Liver (tissue), 9 donors: ENCODE data around the gene MRRF. TPM values are rescaled to one million over a fixed set of nuclear protein-coding genes. Genes with fewer than 3 reads are reported as not detected.

Source experiments
- DNase-seq: peaks from one replicate; pipeline ENCODE4 v3.0.0-alpha.2; 2017; ENCODE audit warnings: low spot score
- H3K27ac ChIP-seq, 2 donors: one replicate each; pipeline ENCODE4 v1.7.0; 2013; ENCODE audit warnings: inconsistent platforms in 2 of 2, low read length in 2 of 2, control low read depth in 1 of 2, low read depth in 1 of 2, mild to moderate bottlenecking in 1 of 2
- H3K27me3 ChIP-seq, 4 donors: one replicate each; pipeline versions ENCODE4 v1.6.1 to v1.7.0; 2013; ENCODE audit warnings: low read length in 3 of 4, inconsistent platforms in 1 of 4, mild to moderate bottlenecking in 1 of 4, moderate library complexity in 1 of 4; ENCODE audit not compliant: control insufficient read depth in 4 of 4, insufficient read depth in 4 of 4
- H3K36me3 ChIP-seq, 4 donors: one replicate each; pipeline versions ENCODE4 v1.6.1 to v1.7.0; 2013; ENCODE audit warnings: low read length in 3 of 4, mild to moderate bottlenecking in 3 of 4, low read depth in 1 of 4, moderate library complexity in 1 of 4; ENCODE audit not compliant: control insufficient read depth in 4 of 4, insufficient read depth in 3 of 4
- H3K4me1 ChIP-seq, 4 donors: one replicate each; pipeline versions ENCODE4 v1.6.1 to v1.7.0; 2013; ENCODE audit warnings: low read length in 3 of 4, mild to moderate bottlenecking in 3 of 4, moderate library complexity in 1 of 4; ENCODE audit not compliant: control insufficient read depth in 4 of 4, insufficient read depth in 4 of 4
- H3K4me3 ChIP-seq, 3 donors: one replicate each; pipeline versions ENCODE4 v1.6.1 to v1.7.0; 2013; ENCODE audit warnings: low read length in 3 of 3, control low read depth in 1 of 3, low read depth in 1 of 3, mild to moderate bottlenecking in 1 of 3
- H3K9ac ChIP-seq, 2 donors: one replicate each; pipeline ENCODE4 v1.7.0; 2013; ENCODE audit warnings: low read length in 2 of 2, mild to moderate bottlenecking in 2 of 2, moderate library complexity in 2 of 2, control low read depth in 1 of 2, low read depth in 1 of 2
- H3K9me3 ChIP-seq, 4 donors: one replicate each; pipeline versions ENCODE4 v1.6.1 to v1.7.0; 2013; ENCODE audit warnings: low read length in 3 of 4; ENCODE audit not compliant: control insufficient read depth in 4 of 4
- ATF3 ChIP-seq: IDR thresholded peaks from 2 replicates; pipeline ENCODE4 v1.6.1; 2016; ENCODE audit warnings: antibody characterized with exemption
- EGR1 ChIP-seq, 2 donors: IDR thresholded peaks; 2 replicates each; pipeline ENCODE4 v1.6.1; 2016 to 2018; ENCODE audit warnings: antibody characterized with exemption in 2 of 2, low read depth in 2 of 2
- FOXA1 ChIP-seq: IDR thresholded peaks from 2 replicates; pipeline ENCODE4 v1.6.1; 2016; ENCODE audit warnings: antibody characterized with exemption
- FOXA2 ChIP-seq: IDR thresholded peaks from 2 replicates; pipeline ENCODE4 v1.6.1; 2016; ENCODE audit warnings: antibody characterized with exemption
- GABPA ChIP-seq, 2 donors: IDR thresholded peaks in 1 of 2; conservative IDR thresholded peaks in 1 of 2; 2 replicates each; pipeline ENCODE4 v1.6.1; 2016; ENCODE audit warnings: antibody characterized with exemption in 2 of 2, mild to moderate bottlenecking in 1 of 2, moderate library complexity in 1 of 2
- HNF4A ChIP-seq, 2 donors: conservative IDR thresholded peaks; 2 replicates each; pipeline ENCODE4 v1.6.1; 2016; ENCODE audit warnings: antibody characterized with exemption in 2 of 2, mild to moderate bottlenecking in 2 of 2
- HNF4G ChIP-seq: IDR thresholded peaks from 2 replicates; pipeline ENCODE4 v1.6.1; 2016; ENCODE audit warnings: antibody characterized with exemption
- JUND ChIP-seq, 2 donors: IDR thresholded peaks; 2 replicates each; pipeline ENCODE4 v1.6.1; 2016; ENCODE audit warnings: antibody characterized with exemption in 2 of 2
- MAX ChIP-seq: IDR thresholded peaks from 2 replicates; pipeline ENCODE4 v1.6.1; 2016; ENCODE audit warnings: antibody characterized with exemption
- NR2F2 ChIP-seq: IDR thresholded peaks from 2 replicates; pipeline ENCODE4 v1.6.1; 2016; ENCODE audit warnings: antibody characterized with exemption
- REST ChIP-seq: IDR thresholded peaks from 2 replicates; pipeline ENCODE4 v1.6.1; 2016; ENCODE audit warnings: antibody characterized with exemption, mild to moderate bottlenecking
- RXRA ChIP-seq, 2 donors: IDR thresholded peaks; 2 replicates each; pipeline ENCODE4 v1.6.1; 2017 to 2018; ENCODE audit warnings: antibody characterized with exemption in 2 of 2, mild to moderate bottlenecking in 1 of 2
- TAF1 ChIP-seq: conservative IDR thresholded peaks from 2 replicates; pipeline ENCODE4 v1.6.1; 2016; ENCODE audit warnings: antibody characterized with exemption, mild to moderate bottlenecking
- YY1 ChIP-seq: IDR thresholded peaks from 2 replicates; pipeline ENCODE4 v1.6.1; 2016; ENCODE audit warnings: antibody characterized with exemption, mild to moderate bottlenecking
- ZBTB33 ChIP-seq: IDR thresholded peaks from 2 replicates; pipeline ENCODE4 v1.6.1; 2016; ENCODE audit warnings: antibody characterized with exemption
- WGBS: extraction: QIAGEN DNeasy Blood & Tissue Kit; methylation state at CpG from one replicate; pipeline ENCODE4 v1.1.7; 2013; 5-methylcytosine and 5-hydroxymethylcytosine counted together
- polyA plus RNA-seq, 2 donors: library from polyadenylated mRNA; stranded (reverse) in 1 of 2; unstranded in 1 of 2; fragments of 200-250 nt in 1 of 2; fragments of >200 nt in 1 of 2; fragmentation: Nextera tagmentation in 1 of 2; extraction: Ambion mirVana in 1 of 2; gene quantifications; one replicate each; pipeline versions ENCODE4 v1.2.1 to v1.2.3, GENCODE V29; 2013 to 2015
- total RNA-seq, 2 donors: library from RNA; depleted of rRNA; stranded (reverse); fragments of >200 nt; gene quantifications; one replicate each; pipeline ENCODE4 v1.2.3, GENCODE V29; 2014
- donor health status: healthy.
- donor health status: healthy.
- donor health status: healthy.
- donor health status: healthy.
- donor health status: healthy.

The MRRF gene
- total and polyA plus RNA-seq, 4 donors: 15.4 to 30.9 (median 22.3) TPM

- WGBS: 81% methylated on average over 7 of the region's 7 CpGs
- H3K36me3 ChIP-seq: peaks cover 0 to 4% (median under 1%) of the 10 kb centered on the region in 4 donors
- H3K9me3 ChIP-seq: no peaks in the 10 kb centered on the region
- DNase-seq: no peak
- H3K9ac ChIP-seq: no peak overlapping the region
- no peak overlapping the region for H3K27ac ChIP-seq
- peaks cover 2 to 26% (median 3%) of the 10 kb centered on the region in 4 donors for H3K27me3 ChIP-seq
- peaks cover 0 to 1% (median 0%) of the 10 kb centered on the region in 4 donors for H3K4me1 ChIP-seq
- TF ChIP-seq RXRA (IDR thresholded peaks at IDR 0.05): no peak
- no peak for TF ChIP-seq YY1
- no peak for TF ChIP-seq TAF1
- TF ChIP-seq REST: no peak
- no peak for TF ChIP-seq JUND (IDR thresholded peaks at IDR 0.05)
- TF ChIP-seq EGR1 (IDR thresholded peaks at IDR 0.05; ENCODE audit: low read depth in 2 of 2): no peak
- no peak for TF ChIP-seq FOXA1
- no peak overlapping the region for H3K4me3 ChIP-seq
These were observed 30.5 kb upstream of the MRRF start for GRCh38 chr9:122234022-122234748.

- Histone ChIP-seq H3K27ac (no peak overlapping the region), H3K4me3 (no peak overlapping the region), H3K9me3 (no peaks in the 10 kb centered on the region), H3K9ac (no peak overlapping the region), H3K36me3 (peaks cover 4 to 24% (median 15%) of the 10 kb centered on the region in 4 donors), H3K4me1 (no peaks in the 10 kb centered on the region), H3K27me3 (peaks cover 0 to 3% (median 0%) of the 10 kb centered on the region in 4 donors)
- no peak for TF ChIP-seq GABPA (IDR thresholded peaks at IDR 0.05 in 1 of 2, conservative IDR thresholded peaks at IDR 0.05 in 1 of 2)
- no peak for TF ChIP-seq NR2F2
- TF ChIP-seq JUND (IDR thresholded peaks at IDR 0.05): no peak
- TF ChIP-seq ZBTB33: no peak
- TF ChIP-seq EGR1 (IDR thresholded peaks at IDR 0.05; ENCODE audit: low read depth in 2 of 2): no peak
- no peak for TF ChIP-seq FOXA1
- no peak for TF ChIP-seq RXRA (IDR thresholded peaks at IDR 0.05)
- TF ChIP-seq HNF4G: no peak
- no peak for TF ChIP-seq MAX
- no peak for TF ChIP-seq ATF3
- no peak for TF ChIP-seq HNF4A (conservative IDR thresholded peaks at IDR 0.05)
- no peak for TF ChIP-seq REST
- no peak for TF ChIP-seq FOXA2
- WGBS: 81% methylated on average over 10 of the region's 10 CpGs
- no peak for DNase-seq
These were observed 28.0 kb upstream of the MRRF start for GRCh38 chr9:122236681-122237080.
